Measurements from ENCODE around the gene SMAD7.

SMAD7 gene

GRCh38 chr18:48896875-48897511 lies 53.8 kb downstream of the SMAD7 start:
- no peak for DNase-seq (ENCODE audit: low read depth, low spot score)

GRCh38 chr18:48896326-48896874 lies 54.4 kb downstream of the SMAD7 start:
- DNase-seq (ENCODE audit: low read depth, low spot score), result no peak

GRCh38 chr18:48894799-48895346 lies 55.9 kb downstream of the SMAD7 start:
- DNase-seq (ENCODE audit: low read depth, low spot score), result no peak

GRCh38 chr18:48893608-48894600 lies 56.9 kb downstream of the SMAD7 start:
- DNase-seq (ENCODE audit: low read depth, low spot score), result no peak

- DNase-seq (ENCODE audit: low read depth, low spot score), result no peak
Observed at GRCh38 chr18:48893061-48893607, 57.6 kb downstream of the SMAD7 start.

GRCh38 chr18:48892146-48892855 lies 58.5 kb downstream of the SMAD7 start:
- DNase-seq (ENCODE audit: low read depth, low spot score), result no peak

GRCh38 chr18:48891721-48892120 lies 59.0 kb downstream of the SMAD7 start:
- DNase-seq (ENCODE audit: low read depth, low spot score), result no peak

- no peak for DNase-seq (ENCODE audit: low read depth, low spot score)
Observed at GRCh38 chr18:48889981-48890762, 60.6 kb downstream of the SMAD7 start.

GRCh38 chr18:48889115-48889941 lies 61.4 kb downstream of the SMAD7 start:
- DNase-seq (ENCODE audit: low read depth, low spot score), result no peak

- no peak for DNase-seq (ENCODE audit: low read depth, low spot score)
Observed at GRCh38 chr18:48888773-48889080, 62.0 kb downstream of the SMAD7 start.

- no peak for DNase-seq (ENCODE audit: low read depth, low spot score)
Observed at GRCh38 chr18:48887905-48888772, 62.6 kb downstream of the SMAD7 start.

- DNase-seq (ENCODE audit: low read depth, low spot score), result no peak
Observed at GRCh38 chr18:48887294-48887904, 63.4 kb downstream of the SMAD7 start.

- no peak for DNase-seq (ENCODE audit: low read depth, low spot score)
Observed at GRCh38 chr18:48886520-48887293, 64.1 kb downstream of the SMAD7 start.

GRCh38 chr18:48885924-48886400 lies 64.8 kb downstream of the SMAD7 start:
- no peak for DNase-seq (ENCODE audit: low read depth, low spot score)

- DNase-seq (ENCODE audit: low read depth, low spot score), result no peak
Observed at GRCh38 chr18:48885266-48885923, 65.4 kb downstream of the SMAD7 start.

GRCh38 chr18:48884771-48885170 lies 66.0 kb downstream of the SMAD7 start:
- no peak for DNase-seq (ENCODE audit: low read depth, low spot score)

GRCh38 chr18:48884306-48884705 lies 66.5 kb downstream of the SMAD7 start:
- DNase-seq (ENCODE audit: low read depth, low spot score), result no peak

Data from smooth muscle cell of the brain vasculature (primary cell).